Left renal cortex interstitium (tissue), 4 donors: ENCODE measurements around the gene MYO9B. TPM values are rescaled to one million over a fixed set of nuclear protein-coding genes. Genes with fewer than 3 reads are reported as not detected.

Experiments
- DNase-seq, 4 donors: peaks; one replicate each; pipeline ENCODE4 v3.0.0-alpha.2; 2013; ENCODE audit warnings: low read depth in 4 of 4, low spot score in 2 of 4, missing footprints in 1 of 4
- polyA plus RNA-seq, 4 donors: library from polyadenylated mRNA; unstranded; fragments of 120-200 nt; gene quantifications; one replicate each; pipeline ENCODE4 v1.2.1, GENCODE V29; 2013; ENCODE audit not compliant: insufficient read length in 4 of 4

The MYO9B gene
- polyA plus RNA-seq, 4 donors, result 45.2 to 74.4 (median 53.9) TPM

DNA sequence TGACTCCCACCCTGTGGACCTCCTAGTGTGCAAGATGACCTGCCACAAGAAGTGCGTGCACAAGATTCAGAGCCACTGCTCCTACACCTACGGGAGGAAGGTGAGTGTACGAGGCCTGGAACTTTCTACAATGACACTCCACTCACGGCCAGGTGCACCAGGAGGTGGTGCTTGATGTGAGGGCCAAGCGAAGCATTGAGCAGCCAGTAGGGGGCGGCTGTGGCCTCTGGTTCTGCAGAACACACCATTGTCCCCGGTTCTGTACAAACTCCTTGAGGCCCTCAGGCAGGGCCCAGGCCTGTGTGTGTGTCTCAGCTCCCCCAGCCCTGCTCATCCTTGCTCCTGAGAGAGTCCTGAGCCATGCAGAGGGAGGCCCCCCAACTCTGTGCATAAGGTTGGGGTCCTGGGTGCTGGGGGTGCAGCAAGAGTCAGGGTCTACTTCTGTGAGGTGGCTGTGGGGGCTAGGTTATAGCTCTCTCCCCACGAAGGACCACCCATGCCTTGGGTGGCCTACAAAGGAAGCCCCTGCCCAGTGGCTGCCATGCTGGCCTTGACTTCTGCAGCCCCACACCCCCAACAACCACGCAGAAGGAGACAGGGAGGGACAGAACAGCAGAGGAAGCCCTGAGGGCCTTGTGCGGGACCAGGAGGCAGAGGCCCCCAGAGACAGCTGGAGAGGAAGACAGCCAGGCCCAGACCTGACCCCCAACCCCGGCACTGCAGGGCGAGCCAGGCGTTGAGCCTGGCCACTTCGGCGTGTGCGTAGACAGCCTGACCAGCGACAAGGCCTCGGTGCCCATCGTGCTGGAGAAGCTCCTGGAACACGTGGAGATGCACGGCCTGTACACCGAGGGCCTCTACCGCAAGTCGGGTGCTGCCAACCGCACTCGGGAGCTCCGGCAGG is 129.9 kb downstream of the MYO9B start:
- no peak for DNase-seq

DNA sequence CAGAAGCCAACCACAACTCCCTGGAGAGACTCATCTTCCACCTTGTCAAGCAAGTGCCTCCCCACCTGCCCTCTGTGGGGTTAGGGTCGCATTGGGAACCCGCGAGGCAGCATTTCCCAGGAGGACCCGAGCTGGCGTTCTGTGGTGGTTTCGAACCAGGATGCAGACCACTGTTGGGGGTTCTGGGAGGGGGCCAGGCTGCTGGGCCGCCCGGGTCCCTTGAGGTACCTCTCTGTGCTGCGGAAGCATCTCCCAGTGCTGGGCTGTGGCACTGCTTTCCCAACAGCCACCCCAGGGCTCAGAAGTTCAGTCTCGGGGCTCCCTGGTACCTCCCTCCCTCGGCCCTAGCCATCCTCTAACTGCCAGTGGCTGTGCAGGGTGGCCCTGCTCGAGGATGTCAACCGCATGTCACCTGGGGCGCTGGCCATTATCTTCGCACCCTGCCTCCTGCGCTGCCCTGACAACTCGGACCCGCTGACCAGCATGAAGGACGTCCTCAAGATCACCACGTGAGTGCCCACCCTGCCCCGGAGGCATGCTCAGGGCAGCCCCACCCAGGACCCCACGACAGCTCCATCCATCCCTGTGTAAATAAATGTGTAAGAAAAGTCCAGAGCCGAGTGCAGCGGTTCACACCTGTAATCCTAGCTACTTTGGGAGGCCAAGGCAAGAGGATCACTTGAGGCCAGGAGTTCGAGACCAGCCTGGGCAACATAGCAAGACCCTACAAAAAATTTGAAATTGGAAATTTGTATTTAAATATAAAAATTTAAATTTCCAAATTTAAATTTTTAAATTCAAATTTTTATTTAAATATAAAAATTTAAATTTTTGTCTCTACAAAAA is 131.4 kb downstream of the MYO9B start:
- DNase-seq, result no peak

DNA sequence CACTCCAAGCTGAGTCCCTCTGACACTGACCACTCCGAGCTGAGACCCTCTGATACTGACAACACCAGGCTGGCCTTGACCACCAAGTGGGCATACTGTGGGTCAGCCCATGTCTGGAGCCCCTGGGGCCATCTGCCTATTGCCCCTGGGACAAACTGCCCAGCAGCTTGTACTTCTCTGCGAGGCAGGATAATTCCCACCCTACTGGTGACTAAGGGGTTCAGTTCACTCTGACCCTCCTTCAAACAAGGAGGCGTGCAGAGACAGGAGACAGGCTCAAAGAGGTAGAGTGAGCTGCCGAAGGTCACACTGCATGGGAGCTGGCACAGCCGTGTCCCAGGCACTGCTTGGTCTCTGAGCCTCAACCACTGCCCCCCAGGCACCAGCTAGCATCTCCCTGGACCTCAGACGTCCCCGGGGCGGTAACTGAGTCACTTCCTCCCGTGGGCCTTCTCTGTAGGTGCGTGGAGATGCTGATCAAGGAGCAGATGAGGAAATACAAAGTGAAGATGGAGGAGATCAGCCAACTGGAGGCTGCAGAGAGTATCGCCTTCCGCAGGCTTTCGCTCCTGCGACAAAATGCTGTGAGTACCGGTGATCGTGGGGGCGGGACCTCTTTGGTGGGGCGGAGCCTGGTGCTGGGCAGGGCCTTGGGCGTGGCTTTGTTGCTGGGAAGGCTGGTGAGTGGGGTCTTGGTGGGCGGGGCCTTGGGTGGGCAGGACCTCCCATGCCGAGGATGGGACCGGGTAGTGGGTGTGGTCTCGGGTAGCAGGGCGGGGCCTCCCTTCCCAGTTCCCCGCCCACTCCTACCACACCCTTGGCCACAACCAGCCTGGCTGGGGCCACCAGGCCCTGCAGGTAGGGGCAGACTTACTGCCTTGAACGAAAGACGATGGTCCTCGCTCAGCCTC is 133.8 kb downstream of the MYO9B start:
- DNase-seq, result no peak

DNA sequence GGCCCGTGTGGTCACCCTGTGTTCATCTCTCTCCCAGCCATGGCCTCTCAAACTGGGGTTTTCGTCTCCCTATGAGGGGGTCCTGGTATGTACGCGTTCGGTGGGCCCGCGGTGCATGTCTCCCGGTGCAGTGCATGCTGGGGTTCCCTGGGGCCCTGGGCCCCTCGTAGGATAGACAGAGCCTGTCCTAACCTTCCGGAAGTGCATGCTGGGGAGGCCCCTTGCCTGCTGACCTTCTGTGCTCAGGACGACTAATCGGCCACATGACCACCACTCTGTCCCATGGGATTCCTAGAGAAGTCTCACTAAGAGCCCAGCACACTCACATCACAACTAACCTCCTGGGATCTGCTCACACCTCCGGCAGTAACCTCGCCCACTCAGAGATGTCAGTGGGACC is 134.7 kb downstream of the MYO9B start:
- no peak for DNase-seq

DNA sequence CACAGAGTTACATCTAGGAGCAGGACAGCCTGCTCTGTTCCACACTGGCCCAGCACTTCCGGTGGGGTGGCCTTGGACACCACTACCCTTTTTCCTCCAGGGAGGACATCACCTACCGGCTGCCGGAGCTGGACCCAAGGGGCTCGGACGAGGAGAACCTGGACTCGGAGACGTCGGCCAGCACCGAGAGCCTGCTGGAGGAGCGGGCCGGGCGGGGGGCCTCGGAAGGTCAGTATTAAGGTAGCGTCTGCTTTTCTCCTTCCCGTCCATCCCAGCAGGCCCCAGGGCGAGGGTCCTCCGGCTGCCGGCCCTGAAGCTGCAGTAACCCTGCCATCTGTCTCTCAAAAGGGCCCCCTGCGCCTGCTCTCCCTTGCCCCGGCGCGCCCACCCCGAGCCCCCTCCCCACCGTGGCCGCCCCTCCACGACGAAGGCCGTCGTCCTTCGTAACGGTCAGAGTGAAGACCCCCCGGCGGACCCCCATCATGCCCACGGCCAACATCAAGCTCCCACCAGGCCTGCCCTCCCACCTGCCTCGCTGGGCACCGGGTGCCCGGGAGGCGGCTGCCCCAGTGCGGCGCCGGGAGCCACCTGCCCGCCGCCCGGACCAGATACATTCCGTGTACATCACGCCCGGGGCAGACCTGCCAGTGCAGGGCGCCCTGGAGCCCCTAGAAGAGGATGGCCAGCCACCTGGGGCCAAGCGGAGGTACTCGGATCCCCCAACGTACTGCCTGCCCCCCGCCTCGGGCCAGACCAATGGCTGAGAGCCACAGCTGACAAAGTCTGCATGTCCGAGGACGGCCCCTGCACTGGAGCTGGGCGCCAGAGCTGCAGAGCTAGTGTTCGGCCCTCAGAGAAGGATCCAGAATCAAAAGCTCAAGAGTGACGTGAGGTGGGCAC is 136.2 kb downstream of the MYO9B start:
- no peak for DNase-seq

DNA sequence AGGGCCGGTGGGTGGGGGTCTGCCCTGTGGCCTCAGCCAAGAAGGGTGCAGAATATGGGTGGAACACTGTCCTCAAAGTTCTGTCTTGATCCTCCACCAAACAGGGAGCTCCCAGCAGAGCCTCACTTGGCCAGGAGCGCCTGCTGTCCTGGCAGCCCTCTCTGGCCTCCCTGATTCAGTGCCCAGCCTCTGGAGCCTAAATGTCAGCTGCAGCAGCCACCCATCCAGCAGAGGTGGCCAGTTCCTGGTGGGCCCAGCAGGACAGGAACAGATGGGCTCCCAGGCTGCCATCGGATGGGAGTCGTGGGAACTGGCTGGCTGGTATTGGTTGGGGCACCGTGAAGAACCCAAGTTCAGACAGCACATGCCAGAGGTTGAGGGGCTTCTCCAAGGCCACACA is 137.8 kb downstream of the MYO9B start:
- no peak for DNase-seq

DNA sequence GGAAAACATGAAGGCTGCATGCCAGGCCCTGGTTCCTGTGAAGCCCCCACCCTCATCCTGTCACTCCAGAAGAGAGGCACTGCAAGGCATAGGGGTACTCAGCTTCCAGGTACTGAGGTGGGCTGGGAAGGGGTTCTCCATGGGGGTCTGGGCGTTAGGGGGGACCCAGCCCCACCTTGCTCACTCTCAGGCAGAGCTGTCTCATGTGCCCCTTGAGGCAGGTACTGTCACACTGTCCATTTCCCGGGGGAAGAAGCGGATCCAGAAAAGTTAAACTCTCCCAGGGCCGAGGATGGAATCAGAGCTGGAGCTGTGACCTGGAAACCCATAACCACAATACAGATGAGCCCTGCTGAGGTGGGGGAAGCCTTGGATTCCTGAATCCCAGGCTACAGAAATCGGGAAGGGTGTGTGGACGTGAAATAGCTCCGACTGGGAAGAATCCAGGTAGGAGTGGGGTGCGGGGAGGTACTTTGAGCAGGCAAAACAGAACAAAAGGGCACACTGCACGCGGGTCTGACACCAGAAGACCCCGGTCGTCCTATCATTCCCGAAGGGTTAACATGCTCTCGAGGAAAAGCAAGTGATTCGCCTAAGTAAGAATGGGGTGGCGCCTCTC is 139.0 kb downstream of the MYO9B start:
- no peak for DNase-seq

DNA sequence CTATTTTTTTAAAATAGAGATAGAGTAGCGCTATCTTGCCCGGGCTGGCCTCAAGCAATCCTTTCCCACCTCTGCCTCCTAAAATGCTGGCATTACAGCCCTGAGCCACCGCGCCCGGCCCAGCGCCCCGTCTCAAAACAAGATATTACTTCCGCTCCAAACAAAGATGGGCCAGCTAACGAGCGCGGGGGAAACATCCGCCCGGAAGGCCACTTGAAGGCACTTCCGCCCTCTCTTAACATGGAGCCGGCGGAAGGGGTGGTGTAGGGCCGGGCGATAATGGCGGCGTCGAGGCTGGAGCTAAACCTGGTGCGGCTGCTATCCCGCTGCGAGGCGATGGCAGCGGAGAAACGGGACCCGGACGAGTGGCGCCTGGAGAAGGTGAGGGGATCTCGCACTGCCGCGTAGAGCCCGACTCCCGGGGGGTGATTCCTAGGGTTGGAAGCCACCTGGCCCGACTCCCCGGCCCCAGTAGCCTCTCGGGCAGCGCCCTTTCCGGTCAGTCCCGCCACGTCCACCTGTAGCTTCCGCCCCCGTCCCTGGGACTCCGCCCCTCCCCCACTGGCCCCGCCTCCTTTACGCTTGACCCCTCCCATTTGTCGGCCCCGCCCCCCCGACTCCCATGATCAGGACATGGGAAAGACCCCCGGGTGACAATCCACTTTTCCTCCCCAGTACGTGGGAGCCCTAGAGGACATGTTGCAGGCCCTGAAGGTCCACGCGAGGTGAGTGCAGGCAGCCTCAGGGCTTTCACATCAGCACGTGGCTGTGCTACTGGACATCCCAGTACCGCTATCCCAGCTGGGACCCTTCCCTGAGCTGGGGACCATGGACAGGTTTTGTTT is 139.8 kb downstream of the MYO9B start, which contains the start of gene USE1:
USE1 (plus strand) TSS at position 231 of the 845 bp plus-strand sequence; CDS start at position 280, 49 bp downstream.
- DNase-seq, result peak; percentile 78 to 92 (median 86)

DNA sequence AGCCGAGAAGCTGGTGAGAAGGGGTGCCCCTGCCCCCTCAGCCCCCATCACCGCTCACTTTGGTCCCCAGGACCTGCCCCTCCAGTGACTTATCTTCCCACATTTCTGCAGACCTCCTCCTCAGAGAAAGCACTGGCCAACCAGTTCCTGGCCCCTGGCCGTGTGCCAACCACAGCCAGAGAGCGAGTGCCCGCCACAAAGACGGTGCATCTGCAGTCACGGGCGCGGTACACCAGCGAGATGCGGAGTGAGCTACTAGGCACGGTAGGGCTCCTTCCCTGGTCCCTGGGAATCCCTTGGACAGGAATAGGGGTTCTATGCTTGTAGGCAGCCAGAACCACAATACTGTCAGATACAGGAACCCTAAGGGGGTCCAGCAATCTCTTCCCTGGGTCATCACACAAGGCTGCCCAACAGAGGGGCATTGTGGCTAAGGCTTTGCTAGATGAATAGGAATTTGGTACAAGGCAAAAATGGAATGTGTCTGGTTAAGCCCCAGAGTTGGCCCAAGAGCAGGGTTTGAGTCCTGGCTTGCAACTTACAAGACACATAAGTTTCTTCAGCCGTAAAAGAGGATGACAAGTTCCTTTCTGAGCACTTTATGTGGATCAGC is 140.6 kb downstream of the MYO9B start:
- no peak for DNase-seq

DNA sequence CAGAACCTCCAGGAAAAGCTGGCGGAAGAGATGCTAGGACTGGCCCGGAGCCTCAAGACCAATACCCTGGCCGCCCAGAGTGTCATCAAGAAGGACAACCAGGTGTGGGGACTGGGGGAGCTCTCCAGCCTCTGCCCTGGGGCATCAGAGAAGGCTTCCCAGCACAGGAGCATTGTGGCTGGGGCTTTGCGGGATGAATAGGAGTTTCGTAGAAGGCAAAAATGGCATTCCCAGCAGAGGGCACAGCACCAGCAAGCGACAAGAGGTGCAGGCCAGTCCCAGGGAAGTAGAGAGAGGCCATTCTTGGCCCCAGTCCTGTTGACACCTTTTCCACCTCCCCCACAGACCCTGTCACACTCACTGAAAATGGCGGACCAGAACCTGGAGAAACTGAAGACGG is 143.7 kb downstream of the MYO9B start:
- no peak for DNase-seq

DNA sequence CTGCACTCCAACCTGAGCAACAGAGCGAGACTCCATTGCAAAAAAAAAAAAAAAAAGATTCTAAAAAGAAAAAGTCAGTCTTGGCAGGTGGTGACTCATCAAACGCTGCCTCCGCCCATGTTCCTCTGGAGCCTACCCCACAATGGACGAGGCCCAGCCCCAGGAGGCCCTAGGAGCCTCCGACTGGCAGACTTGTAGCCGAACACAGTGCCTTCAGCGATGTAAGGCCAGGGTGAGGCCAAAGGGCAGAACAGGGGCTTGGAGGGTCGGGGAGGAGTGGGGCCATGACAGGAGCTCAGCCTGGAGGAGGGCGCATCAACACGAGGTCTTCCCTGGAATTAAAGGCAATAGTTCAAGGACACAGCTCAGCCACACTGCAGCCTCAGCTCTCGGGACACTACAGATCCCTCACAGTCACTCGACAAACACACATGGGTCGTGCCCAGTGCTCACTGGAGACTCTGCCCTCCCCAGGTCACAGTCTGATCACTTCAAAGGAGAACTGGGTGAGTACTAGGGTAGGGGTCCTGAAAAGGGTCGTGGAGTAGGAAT is 144.7 kb downstream of the MYO9B start:
- no peak for DNase-seq

DNA sequence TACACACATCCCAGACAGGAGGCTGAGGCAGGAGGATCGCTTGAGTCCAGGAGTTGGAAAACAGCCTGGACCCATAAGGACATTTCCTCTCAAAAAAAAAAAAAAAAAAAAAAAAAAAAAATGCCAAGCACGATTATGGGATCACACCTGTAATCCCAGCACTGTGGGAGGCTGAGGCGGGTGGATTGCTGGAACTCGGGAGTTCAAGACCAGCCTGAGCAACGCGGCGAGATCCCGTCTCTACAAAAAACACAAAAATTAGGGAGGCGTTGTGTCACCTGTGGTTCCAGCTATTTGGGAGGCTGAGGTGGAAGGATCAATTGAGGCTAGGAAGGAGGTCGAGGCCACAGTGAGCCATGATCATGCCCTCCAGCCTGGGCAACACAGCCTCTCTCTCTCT is 149.5 kb downstream of the MYO9B start:
- no peak for DNase-seq

DNA sequence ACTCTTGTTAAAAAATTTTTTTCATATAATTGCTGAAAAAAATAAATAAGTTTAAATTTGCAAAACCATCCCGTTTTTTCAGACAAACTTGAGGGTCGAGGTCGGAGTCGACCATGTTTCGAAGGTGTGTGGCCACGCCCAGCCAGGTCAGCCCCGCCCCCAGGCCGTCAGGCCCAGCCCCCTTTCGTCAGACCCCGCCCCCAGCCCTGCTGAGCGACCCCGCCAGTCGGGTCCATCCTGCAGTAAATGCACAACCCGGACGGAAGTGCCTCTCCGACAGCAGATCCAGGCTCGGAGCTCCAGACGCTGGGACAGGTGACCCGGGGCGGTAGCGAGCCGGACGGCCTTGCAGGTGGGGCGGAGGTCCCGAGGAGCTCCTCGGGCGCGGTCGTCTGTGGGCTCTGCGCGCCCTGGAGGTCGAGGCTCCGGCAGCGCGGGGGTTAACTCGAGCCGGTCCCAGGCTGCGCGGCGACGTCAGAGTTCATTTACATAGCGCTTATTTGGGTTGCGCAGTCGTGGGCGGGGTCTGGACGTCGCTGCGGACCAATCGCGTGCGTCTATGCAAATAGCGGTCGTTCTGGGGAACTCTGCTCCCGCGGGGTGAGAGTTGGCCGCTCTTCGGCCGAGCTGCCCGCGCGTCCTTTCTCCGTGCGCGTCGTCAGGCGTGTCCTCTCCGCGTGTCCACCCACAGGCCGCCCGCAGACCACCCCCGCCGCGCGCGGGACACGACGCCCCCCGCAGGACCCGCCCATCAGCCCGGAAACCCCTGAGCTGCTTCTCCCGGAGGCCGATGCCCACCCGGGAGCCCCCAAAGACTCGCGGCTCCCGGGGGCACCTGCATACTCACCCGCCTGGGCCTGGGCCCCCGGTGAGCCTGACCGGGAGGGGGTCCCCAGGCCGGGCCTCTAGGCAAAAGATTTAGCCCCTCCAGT is 150.7 kb downstream of the MYO9B start, which contains the start of gene OCEL1:
OCEL1 (plus strand) TSS at position 225 of the 932 bp plus-strand sequence; CDS start at position 247, 22 bp downstream.
- DNase-seq, result peak; percentile 91 to 96 (median 96)

DNA sequence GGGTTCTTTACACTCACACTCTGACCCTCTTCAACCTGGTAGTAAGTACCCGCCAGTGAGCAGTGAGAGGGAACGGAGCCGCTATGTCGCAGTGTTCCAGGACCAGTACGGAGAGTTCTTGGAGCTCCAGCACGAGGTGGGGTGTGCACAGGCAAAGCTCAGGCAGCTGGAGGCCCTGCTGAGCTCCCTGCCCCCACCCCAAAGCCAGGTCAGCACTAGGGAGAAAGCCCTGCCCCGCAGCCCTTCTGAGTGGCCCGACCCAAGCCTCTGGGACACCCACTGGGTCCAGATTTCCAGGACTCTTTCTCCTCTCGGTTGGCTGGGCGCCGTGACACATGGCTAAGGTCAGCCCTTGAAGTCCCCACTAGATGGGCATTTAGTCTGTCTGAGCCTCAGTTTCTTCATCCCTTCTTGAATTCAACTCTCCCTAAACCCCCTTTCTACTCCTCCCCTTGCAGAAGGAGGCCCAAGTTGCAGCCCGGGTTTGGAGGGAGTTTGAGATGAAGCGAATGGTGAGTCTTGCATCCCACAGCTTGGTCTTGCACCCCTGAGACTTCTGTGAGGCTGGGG is 152.3 kb downstream of the MYO9B start:
- DNase-seq, result no peak

DNA sequence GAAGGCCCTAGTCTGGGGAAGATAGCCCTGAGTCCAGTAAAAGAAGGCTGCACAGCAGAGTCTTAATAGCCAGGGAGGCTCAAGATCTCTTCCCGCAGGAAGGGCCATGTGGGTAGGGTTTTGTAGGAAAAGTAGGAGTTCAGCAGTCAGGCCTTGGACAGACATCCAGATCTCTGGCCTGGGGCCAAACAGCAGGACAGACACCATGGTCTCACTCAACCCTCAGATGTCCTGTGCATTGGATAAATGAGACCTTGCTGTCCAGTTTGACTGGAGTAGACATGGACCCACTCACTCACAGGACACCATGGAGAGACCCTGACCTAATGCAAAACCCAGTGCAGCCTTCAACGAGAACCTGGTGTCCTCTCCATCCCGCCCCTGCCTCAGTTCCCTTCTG is 154.3 kb downstream of the MYO9B start:
- DNase-seq, result no peak

DNA sequence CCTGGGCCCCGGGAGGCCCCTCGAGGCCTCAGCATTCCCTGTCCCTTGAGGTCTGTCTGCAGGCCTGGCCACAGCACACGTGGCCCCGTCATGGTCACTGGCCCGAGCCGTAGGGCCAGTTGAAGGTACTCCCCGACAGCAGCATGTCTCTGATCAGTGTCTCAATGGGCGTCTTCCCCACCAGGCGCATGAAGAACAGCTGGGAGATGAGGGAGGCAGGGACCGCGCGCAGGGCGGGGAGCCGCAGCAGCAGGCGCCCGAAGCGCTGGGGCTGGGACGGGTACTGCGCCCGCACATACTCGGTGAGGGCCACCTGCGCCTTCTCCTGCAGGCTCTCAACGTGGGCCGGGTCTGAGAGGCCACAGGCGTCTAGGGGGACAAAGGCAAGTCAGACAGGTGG is 156.7 kb downstream of the MYO9B start:
- DNase-seq, result no peak
